ENCODE measurements around the gene GNA12.
"Not testable (repeated sequence)": the region's sequence is repeated elsewhere in the genome, so short reads cannot be mapped to it uniquely, and the experiment has no call there.

DNA sequence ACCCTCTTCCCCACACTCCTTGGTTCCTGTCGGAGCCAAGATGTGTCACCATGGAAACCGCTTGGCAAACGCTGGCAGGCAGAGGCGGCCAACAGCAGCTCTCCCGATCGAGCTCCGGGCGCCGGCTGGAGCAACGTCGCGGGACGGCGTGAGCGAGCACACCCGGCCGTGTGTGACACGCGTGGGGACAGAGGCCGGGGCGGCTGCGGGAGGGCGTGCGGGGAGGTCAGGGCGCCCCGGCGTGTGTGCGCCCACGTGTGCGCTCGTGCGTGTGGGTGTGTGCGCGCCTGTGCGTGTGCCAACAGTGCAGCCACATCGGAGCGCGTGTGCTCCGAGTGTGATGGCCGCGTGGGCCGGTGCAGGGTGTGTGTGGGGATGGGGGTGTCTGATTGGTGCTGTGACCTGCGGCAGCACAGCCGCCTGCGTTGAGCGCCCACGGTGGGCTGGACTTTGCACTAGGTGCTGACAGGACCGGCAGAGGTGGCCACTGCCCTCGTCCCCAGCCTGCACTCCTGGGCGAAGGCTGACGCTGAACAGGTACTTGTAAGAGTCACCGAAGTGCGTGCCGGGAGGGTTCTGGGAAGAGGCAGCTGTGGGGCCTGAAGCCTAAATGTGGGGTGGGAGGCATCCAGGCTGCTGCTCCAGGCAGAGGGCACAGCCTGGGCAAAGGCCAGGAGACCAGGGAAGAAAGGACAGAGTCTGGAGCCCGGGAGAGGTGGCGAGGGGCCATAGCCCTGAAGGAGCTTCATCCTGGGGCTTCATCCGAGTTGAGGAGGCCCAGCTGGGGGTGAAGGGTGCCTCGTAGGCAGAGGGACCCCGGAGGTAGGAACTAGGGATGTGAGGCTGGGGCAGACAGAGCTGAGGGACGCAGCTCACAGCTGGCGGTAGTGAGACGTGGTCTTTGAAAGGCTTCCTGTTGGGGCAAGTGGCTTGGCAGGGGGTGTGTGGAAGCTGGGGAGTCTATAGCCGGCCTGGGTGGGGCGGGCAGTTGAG is 164.7 kb downstream of the GNA12 start:
- TF ChIP-seq, protein P1, sequence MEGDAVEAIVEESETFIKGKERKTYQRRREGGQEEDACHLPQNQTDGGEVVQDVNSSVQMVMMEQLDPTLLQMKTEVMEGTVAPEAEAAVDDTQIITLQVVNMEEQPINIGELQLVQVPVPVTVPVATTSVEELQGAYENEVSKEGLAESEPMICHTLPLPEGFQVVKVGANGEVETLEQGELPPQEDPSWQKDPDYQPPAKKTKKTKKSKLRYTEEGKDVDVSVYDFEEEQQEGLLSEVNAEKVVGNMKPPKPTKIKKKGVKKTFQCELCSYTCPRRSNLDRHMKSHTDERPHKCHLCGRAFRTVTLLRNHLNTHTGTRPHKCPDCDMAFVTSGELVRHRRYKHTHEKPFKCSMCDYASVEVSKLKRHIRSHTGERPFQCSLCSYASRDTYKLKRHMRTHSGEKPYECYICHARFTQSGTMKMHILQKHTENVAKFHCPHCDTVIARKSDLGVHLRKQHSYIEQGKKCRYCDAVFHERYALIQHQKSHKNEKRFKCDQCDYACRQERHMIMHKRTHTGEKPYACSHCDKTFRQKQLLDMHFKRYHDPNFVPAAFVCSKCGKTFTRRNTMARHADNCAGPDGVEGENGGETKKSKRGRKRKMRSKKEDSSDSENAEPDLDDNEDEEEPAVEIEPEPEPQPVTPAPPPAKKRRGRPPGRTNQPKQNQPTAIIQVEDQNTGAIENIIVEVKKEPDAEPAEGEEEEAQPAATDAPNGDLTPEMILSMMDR (IDR thresholded peaks at IDR 0.05), result not testable (repeated sequence)
- TF ChIP-seq ZFX (IDR thresholded peaks at IDR 0.05; ENCODE audit: borderline replicate concordance), result not testable (repeated sequence)

Data from 22Rv1 (cell line).